Right atrium auricular region (tissue), 2 donors: ENCODE data around the gene SFXN2. TPM values are rescaled to one million over a fixed set of nuclear protein-coding genes. Genes with fewer than 3 reads are reported as not detected.

Experiments used
- DNase-seq: peaks from one replicate; pipeline ENCODE4 v3.0.0-alpha.2; 2019; ENCODE audit warnings: low spot score
- H3K27ac ChIP-seq, 2 donors: fragments of 200-600 bp; sonication (generic); 1 replicate in 1 of 2; 2 replicates in 1 of 2; pipeline ENCODE4 v1.5.1; 2016 to 2019
- H3K27me3 ChIP-seq, 2 donors: fragments of 200-600 bp; sonication (generic); one replicate each; pipeline versions ENCODE4 v1.5.1 to v1.6.0; 2017 to 2019
- H3K36me3 ChIP-seq: fragments of 200-600 bp; sonication (generic); one replicate; pipeline ENCODE4 v1.5.1; 2016
- H3K4me1 ChIP-seq, 2 donors: fragments of 200-600 bp; sonication (generic); one replicate each; pipeline versions ENCODE4 v1.5.1 to v1.6.0; 2017 to 2019
- H3K4me3 ChIP-seq, 2 donors: fragments of 200-600 bp; sonication (generic); 1 replicate in 1 of 2; 2 replicates in 1 of 2; pipeline ENCODE4 v1.5.1; 2017 to 2019; ENCODE audit warnings: mild to moderate bottlenecking in 1 of 2, moderate library complexity in 1 of 2
- H3K9me3 ChIP-seq, 2 donors: fragments of 200-600 bp; sonication (generic); one replicate each; pipeline ENCODE4 v1.5.1; 2019
- total RNA-seq, 2 donors: library from RNA; depleted of rRNA; stranded (reverse); fragments of >200 nt; gene quantifications; one replicate each; pipeline ENCODE4 v1.1.0, GENCODE V29; 2016
- TF ChIP-seq, protein P1 (sequence below), 2 donors: fragments of 200-600 bp; sonication (generic); IDR thresholded peaks; one replicate each; pipeline ENCODE4 v1.5.1; 2019; ENCODE audit warnings: antibody characterized with exemption in 2 of 2

Gene SFXN2
- total RNA-seq, 2 donors from 2014 or later, result 0.59 to 2.7 TPM

DNA sequence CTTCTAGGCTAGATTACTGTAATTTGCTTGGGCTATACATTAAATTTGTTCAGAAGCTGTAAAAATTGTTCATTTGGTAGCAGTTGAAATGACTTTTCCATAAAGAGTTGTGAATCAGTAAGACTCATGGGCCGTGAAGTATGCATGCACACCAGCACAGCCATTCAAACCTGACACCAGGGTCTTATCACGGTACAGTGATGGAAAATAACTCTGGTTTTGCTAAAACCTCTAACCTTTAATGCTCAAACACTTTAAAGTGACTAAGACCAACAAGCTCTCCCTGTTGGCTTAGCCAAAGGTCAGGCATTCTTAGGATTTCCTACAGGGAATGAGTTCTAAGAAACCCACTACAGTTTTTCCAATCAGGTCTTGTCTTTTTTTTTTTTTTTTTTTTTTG is 11.7 kb upstream of the SFXN2 start:
- H3K4me3 ChIP-seq, result no peak overlapping the region
- peak; percentile 13 for DNase-seq
- H3K9me3 ChIP-seq, result no peaks in the 10 kb centered on the region
- H3K4me1 ChIP-seq, result no peaks in the 10 kb centered on the region
- TF ChIP-seq, protein P1, sequence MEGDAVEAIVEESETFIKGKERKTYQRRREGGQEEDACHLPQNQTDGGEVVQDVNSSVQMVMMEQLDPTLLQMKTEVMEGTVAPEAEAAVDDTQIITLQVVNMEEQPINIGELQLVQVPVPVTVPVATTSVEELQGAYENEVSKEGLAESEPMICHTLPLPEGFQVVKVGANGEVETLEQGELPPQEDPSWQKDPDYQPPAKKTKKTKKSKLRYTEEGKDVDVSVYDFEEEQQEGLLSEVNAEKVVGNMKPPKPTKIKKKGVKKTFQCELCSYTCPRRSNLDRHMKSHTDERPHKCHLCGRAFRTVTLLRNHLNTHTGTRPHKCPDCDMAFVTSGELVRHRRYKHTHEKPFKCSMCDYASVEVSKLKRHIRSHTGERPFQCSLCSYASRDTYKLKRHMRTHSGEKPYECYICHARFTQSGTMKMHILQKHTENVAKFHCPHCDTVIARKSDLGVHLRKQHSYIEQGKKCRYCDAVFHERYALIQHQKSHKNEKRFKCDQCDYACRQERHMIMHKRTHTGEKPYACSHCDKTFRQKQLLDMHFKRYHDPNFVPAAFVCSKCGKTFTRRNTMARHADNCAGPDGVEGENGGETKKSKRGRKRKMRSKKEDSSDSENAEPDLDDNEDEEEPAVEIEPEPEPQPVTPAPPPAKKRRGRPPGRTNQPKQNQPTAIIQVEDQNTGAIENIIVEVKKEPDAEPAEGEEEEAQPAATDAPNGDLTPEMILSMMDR (IDR thresholded peaks at IDR 0.05), result no peak
- H3K27me3 ChIP-seq, result no peaks in the 10 kb centered on the region
- no peak overlapping the region for H3K27ac ChIP-seq
- H3K36me3 ChIP-seq, result peaks cover 25% of the 10 kb centered on the region

DNA sequence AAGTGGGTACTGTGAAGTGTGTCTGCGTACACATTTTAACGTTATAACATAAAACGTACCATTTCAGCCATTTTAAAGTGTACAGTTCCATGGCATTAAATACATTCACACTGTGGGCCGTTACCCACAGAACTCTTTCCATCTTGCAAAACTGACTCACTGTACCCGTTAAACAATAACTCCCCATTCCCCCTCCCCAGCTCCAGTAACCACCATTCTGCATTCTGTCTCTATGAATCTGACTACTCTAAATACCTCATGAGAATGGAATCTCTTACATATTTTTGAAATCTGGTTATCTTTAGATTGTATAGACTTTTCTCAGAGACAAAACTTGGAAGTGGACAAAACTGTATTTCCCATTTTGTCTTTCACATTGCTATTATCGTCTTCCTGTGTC is 9.5 kb upstream of the SFXN2 start:
- Histone ChIP-seq H3K27ac (no peak overlapping the region), H3K36me3 (peaks cover 4% of the 10 kb centered on the region), H3K4me1 (peaks cover 0 to under 1% of the 10 kb centered on the region in 2 donors), H3K27me3 (no peaks in the 10 kb centered on the region), H3K9me3 (no peaks in the 10 kb centered on the region), H3K4me3 (no peak overlapping the region)
- DNase-seq, result no peak
- TF ChIP-seq, protein P1 (IDR thresholded peaks at IDR 0.05), result no peak

DNA sequence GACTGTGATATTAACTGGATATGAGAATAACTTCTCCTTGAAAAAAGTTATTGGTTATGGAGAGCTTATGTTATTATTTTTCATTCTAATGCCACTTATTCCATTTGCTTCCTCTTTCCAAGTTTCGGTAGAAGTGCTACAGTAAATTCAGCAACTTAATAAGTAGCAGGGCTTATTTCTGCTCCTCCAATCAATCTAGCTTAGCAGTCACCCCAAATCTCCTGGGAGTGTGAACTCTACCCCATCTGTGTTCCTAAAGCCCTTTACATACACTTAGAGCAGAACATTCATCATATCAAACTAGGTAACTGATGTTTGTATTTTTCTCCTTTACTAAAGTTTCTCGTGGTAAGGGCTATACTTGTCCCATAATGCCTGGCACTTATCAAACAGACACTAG is 8.9 kb upstream of the SFXN2 start:
- H3K9me3 ChIP-seq, result no peaks in the 10 kb centered on the region

DNA sequence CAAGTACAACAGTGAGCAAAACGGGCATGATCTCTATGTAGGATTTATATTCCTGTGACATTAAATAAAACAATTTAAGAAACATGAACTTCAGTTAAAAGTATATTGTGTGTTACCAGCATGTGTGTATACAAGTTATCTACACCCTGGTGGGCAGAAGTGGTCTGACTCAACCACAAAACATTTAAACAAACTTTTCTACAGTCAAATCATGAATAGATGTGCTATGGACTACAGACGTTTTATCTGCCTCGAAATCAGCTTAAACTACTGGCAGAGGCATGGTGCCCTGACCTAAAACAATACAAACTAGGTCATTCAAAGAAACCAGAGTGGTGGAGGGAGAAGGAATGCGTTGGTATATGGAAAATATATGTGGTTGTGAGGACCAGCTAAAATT is 3.8 kb upstream of the SFXN2 start:
- Histone ChIP-seq H3K4me1 (peaks cover 0 to 28% of the 10 kb centered on the region in 2 donors), H3K27me3 (no peaks in the 10 kb centered on the region), H3K36me3 (no peaks in the 10 kb centered on the region), H3K4me3 (no peak overlapping the region), H3K27ac (no peak overlapping the region), H3K9me3 (no peaks in the 10 kb centered on the region)
- TF ChIP-seq, protein P1 (IDR thresholded peaks at IDR 0.05), result no peak
- peak; percentile 9 for DNase-seq

More for the DNA sequence above, 8.9 kb upstream of the SFXN2 start:
- Histone ChIP-seq H3K4me3 (no peak overlapping the region), H3K27ac (no peak overlapping the region), H3K4me1 (peaks cover 0 to 7% of the 10 kb centered on the region in 2 donors), H3K27me3 (no peaks in the 10 kb centered on the region), H3K36me3 (peaks cover 4% of the 10 kb centered on the region)
- TF ChIP-seq, protein P1 (IDR thresholded peaks at IDR 0.05), result no peak
- no peak for DNase-seq

DNA sequence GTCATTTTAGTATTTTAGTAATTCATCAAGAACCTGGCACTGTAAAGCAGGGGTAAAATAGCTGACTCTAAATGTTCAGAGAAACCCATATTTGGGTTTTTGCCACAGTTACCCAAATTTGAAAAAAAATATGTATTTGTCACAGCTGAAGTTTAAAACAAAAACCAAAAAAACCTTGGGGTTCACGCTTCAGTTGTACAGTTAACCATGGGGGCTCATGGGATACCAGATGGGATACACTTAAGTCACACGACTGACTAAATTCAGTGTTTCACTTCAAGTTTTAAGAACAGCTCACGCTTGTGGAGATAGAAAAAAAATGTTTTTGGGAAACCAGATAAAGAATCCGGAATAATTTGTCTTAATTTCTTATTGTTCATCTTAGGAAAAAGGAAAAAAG is 2.3 kb upstream of the SFXN2 start:
- Histone ChIP-seq H3K4me3 (no peak overlapping the region), H3K4me1 (peaks cover 0 to 28% of the 10 kb centered on the region in 2 donors), H3K36me3 (no peaks in the 10 kb centered on the region), H3K27ac (no peak overlapping the region), H3K27me3 (no peaks in the 10 kb centered on the region), H3K9me3 (no peaks in the 10 kb centered on the region)
- TF ChIP-seq, protein P1 (IDR thresholded peaks at IDR 0.05), result no peak
- no peak for DNase-seq

DNA sequence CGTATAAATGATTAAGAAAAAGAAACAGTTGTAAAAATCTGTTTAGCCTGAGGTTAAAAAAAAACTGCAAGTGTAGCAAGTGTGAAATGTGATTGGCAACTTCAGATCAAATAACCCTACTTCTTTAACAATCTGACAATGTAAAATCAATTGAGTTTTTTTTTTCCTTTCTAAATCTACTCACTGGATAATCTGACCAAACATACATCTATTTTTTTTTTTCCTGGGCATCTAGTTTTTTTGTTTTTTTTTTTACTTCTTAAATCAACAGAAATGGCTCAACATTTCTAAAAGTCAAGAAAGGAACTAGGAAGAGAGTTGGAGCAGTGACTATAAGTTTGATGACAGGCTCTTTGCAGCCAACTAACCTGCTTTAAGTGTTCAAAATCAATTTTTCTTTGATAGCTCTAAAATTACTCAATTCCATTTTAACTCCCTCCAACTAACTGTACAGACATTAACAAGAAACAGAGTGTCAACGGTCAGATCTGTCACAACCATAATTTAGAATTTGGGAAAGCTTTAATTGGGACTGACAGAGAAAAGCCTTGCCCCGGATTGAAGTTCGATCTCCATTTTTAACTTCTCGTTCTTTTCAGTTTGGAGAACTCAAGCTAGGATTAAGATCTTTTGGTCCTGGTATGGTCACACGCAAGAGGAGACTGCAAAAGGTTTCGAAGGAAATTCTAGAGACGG is 1.4 kb upstream of the SFXN2 start:
- peak overlapping the region; percentile 85 to 88 for H3K27ac ChIP-seq
- H3K4me3 ChIP-seq, result peak overlapping the region; percentile 79 to 83
- no peaks in the 10 kb centered on the region for H3K27me3 ChIP-seq
- H3K9me3 ChIP-seq, result no peaks in the 10 kb centered on the region
- H3K36me3 ChIP-seq, result no peaks in the 10 kb centered on the region
- peaks cover 0 to 32% of the 10 kb centered on the region in 2 donors for H3K4me1 ChIP-seq
- TF ChIP-seq, protein P1 (IDR thresholded peaks at IDR 0.05), result no peak
- no peak for DNase-seq
